BJ (cell line): ENCODE data around the gene MLC1. TPM values are rescaled to one million over a fixed set of nuclear protein-coding genes. Genes with fewer than 3 reads are reported as not detected.

ENCODE experiments used
- CTCF ChIA-PET: fragments of 350-600 bp; formaldehyde crosslinking; extraction: SDS; loops from one replicate; lab custom pipeline; 2021; ENCODE audit warnings: antibody characterized with exemption, inconsistent platforms; lab: Yijun Ruan, JAX
- POLR2A ChIA-PET: fragments of 300-600 bp; sonication (Branson Sonifier 250); formaldehyde crosslinking; extraction: SDS; loops from one replicate; lab custom pipeline; 2021; ENCODE audit warnings: antibody characterized with exemption; lab: Charles Lee
- DNase-seq: peaks from one replicate; pipeline ENCODE4 v3.0.0-alpha.2; 2011; ENCODE audit warnings: low read depth
- H3K27me3 ChIP-seq: 2 replicates; pipeline ENCODE4 v1.6.0; 2011; ENCODE audit warnings: low read length; ENCODE audit not compliant: control insufficient read depth, insufficient read depth
- H3K36me3 ChIP-seq: 2 replicates; pipeline ENCODE4 v1.5.1; 2011; ENCODE audit warnings: low read length; ENCODE audit not compliant: control insufficient read depth, insufficient read depth
- H3K4me3 ChIP-seq: 2 replicates; pipeline ENCODE4 v1.5.1; 2011; ENCODE audit warnings: low read depth, mild to moderate bottlenecking, control low read depth, low read length
- CTCF ChIP-seq: IDR thresholded peaks from 2 replicates; pipeline ENCODE4 v1.5.1; 2011; ENCODE audit warnings: low read depth, mild to moderate bottlenecking, control low read depth, inconsistent platforms, low read length, moderate library complexity; ENCODE audit not compliant: insufficient read depth
- polyA plus RNA-seq: library from polyadenylated mRNA; depleted of rRNA; stranded (reverse); fragments of >200 nt; gene quantifications from 2 replicates; pipeline ENCODE4 v1.2.3, GENCODE V29; 2011

The MLC1 gene
- polyA plus RNA-seq, 1 experiment, result 0.15 TPM

GRCh38 chr22:50074056-50074455, 11.2 kb downstream of the MLC1 start:
- CTCF ChIA-PET, result no interaction called here
- Histone ChIP-seq H3K27me3 (no peaks in the 10 kb centered on the region; the same call in 1 of the 2 replicates), H3K4me3 (no peak overlapping the region), H3K36me3 (no peaks in the 10 kb centered on the region)
- TF ChIP-seq CTCF, result no peak
- POLR2A ChIA-PET, result no interaction called here
- no peak for DNase-seq

GRCh38 chr22:50072714-50073538, 12.3 kb downstream of the MLC1 start:
- no peaks in the 10 kb centered on the region; the same call in 1 of the 2 replicates for H3K27me3 ChIP-seq

GRCh38 chr22:50072167-50072555, 13.1 kb downstream of the MLC1 start:
- no peak for DNase-seq
- Histone ChIP-seq H3K27me3 (no peaks in the 10 kb centered on the region; the same call in 1 of the 2 replicates), H3K36me3 (no peaks in the 10 kb centered on the region), H3K4me3 (no peak overlapping the region)
- ChIA-PET POLR2A (no interaction called here), CTCF (interaction anchor here (1.3 kb wide), 1 partner anchor 32 kb away, joined by 3 read pairs; no protein-coding TSS in a partner anchor)
- no peak for TF ChIP-seq CTCF

More at GRCh38 chr22:50072714-50073538, 12.3 kb downstream of the MLC1 start:
- CTCF ChIA-PET, result interaction anchor here (0.8 to 1.3 kb wide), 2 partner anchors 31 to 41 kb away, joined by 3 read pairs; no protein-coding TSS in a partner anchor
- no peak for TF ChIP-seq CTCF
- no peak for DNase-seq
- POLR2A ChIA-PET, result no interaction called here
- Histone ChIP-seq H3K4me3 (no peak overlapping the region), H3K36me3 (no peaks in the 10 kb centered on the region)

- POLR2A ChIA-PET, result no interaction called here
These were observed 13.6 kb downstream of the MLC1 start for GRCh38 chr22:50071432-50072166.

More at GRCh38 chr22:50071432-50072166, 13.6 kb downstream of the MLC1 start:
- TF ChIP-seq CTCF, result no peak
- CTCF ChIA-PET, result interaction anchor here (1.3 kb wide), 1 partner anchor 32 kb away, joined by 3 read pairs; no protein-coding TSS in a partner anchor
- DNase-seq, result no peak
- no peaks in the 10 kb centered on the region; the same call in 1 of the 2 replicates for H3K27me3 ChIP-seq
- H3K4me3 ChIP-seq, result no peak overlapping the region
- H3K36me3 ChIP-seq, result no peaks in the 10 kb centered on the region
